DOHH2 (cell line): ENCODE data around the gene ABCD1.

Experiments
- H3F3A ChIP-seq: fragments of 200-600 bp; sonication (generic), shearing (Covaris generic); 2 replicates; pipeline ENCODE4 v1.6.0; 2016; ENCODE audit warnings: antibody characterized with exemption, mild to moderate bottlenecking; ENCODE audit not compliant: control insufficient read depth, insufficient read depth
- H3K27ac ChIP-seq: fragments of 200-600 bp; sonication (generic); 2 replicates; pipeline ENCODE4 v1.5.1; 2014; ENCODE audit warnings: low read depth, mild to moderate bottlenecking, low read length, moderate library complexity
- H3K27me3 ChIP-seq: fragments of 200-600 bp; sonication (generic); 2 replicates; pipeline ENCODE4 v1.6.1; 2014; ENCODE audit warnings: mild to moderate bottlenecking, low read length, mixed read lengths; ENCODE audit not compliant: control insufficient read depth
- H3K36me3 ChIP-seq: fragments of 200-600 bp; sonication (generic); 2 replicates; pipeline ENCODE4 v1.6.1; 2014; ENCODE audit warnings: mild to moderate bottlenecking, low read length, moderate library complexity, mixed read lengths; ENCODE audit not compliant: control insufficient read depth
- H3K4me1 ChIP-seq: fragments of 200-600 bp; sonication (generic); 2 replicates; pipeline ENCODE4 v1.6.1; 2014; ENCODE audit warnings: mild to moderate bottlenecking, low read length, mixed read lengths; ENCODE audit not compliant: control insufficient read depth
- H3K4me2 ChIP-seq: fragments of 200-600 bp; sonication (generic); 2 replicates; pipeline ENCODE4 v1.6.0; 2014; ENCODE audit warnings: mild to moderate bottlenecking, low read length, moderate library complexity
- H3K4me3 ChIP-seq: fragments of 200-600 bp; sonication (generic); 2 replicates; pipeline ENCODE4 v1.5.1; 2014; ENCODE audit warnings: mild to moderate bottlenecking, low read length, mixed read lengths
- H3K79me2 ChIP-seq: fragments of 200-600 bp; sonication (generic); 2 replicates; pipeline ENCODE4 v1.6.1; 2014; ENCODE audit warnings: mild to moderate bottlenecking, low read length, mixed read lengths; ENCODE audit not compliant: control insufficient read depth
- H3K9me2 ChIP-seq: fragments of 200-600 bp; sonication (generic); replicated peaks from 2 replicates; pipeline ENCODE4 v1.6.1; 2014; ENCODE audit warnings: mild to moderate bottlenecking, low read length, mixed read lengths; ENCODE audit not compliant: control insufficient read depth
- H3K9me3 ChIP-seq: fragments of 200-600 bp; sonication (generic); 2 replicates; pipeline ENCODE4 v1.6.1; 2014; ENCODE audit warnings: antibody characterized with exemption, low read length, mixed read lengths; ENCODE audit not compliant: control insufficient read depth, insufficient read depth
- H4K20me1 ChIP-seq: fragments of 200-600 bp; sonication (generic); 2 replicates; pipeline ENCODE4 v1.6.0; 2014; ENCODE audit warnings: low read depth, mild to moderate bottlenecking, antibody characterized with exemption, low read length, moderate library complexity; ENCODE audit not compliant: control insufficient read depth, insufficient read depth
- EZH2phosphoT487 ChIP-seq: fragments of 200-600 bp; sonication (generic); IDR thresholded peaks from 2 replicates; pipeline ENCODE4 v1.6.1; 2017; ENCODE audit warnings: borderline replicate concordance, mild to moderate bottlenecking, antibody characterized with exemption, low read length, moderate library complexity, mixed read lengths
- TF ChIP-seq, protein P1 (sequence below): fragments of 200-600 bp; sonication (generic); IDR thresholded peaks from one replicate; pipeline ENCODE4 v1.5.1; 2014; ENCODE audit warnings: antibody characterized with exemption, mild to moderate bottlenecking, low read depth, low read length; ENCODE audit not compliant: poor library complexity, severe bottlenecking

Gene ABCD1

DNA sequence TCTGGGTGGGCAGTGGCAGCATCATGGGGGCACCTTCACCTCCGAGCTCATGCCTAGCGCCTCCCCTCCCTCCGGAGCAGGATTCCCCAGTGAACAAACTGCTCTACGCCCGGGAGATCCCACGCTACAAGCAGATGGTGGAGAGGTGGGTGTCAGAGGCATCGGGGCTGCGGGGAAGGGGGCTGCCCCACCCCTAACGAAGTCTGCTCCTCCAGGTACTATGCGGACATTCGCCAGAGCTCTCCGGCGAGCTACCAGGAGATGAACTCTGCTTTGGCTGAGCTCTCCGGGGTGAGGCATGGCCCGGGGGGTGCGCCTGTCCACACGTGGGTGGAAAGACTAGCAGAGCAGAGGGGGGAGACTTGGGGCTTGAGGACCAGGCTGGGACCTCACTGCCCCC, 53.5 kb downstream of the ABCD1 start:
- H3K4me1 ChIP-seq, result no peaks in the 10 kb centered on the region
- H3K36me3 ChIP-seq, result no peaks in the 10 kb centered on the region
- no peaks in the 10 kb centered on the region for H3K9me3 ChIP-seq
- no peaks in the 10 kb centered on the region for H3F3A ChIP-seq
- no peak overlapping the region for H3K4me3 ChIP-seq
- no peak for TF ChIP-seq EZH2phosphoT487
- TF ChIP-seq, protein P1, sequence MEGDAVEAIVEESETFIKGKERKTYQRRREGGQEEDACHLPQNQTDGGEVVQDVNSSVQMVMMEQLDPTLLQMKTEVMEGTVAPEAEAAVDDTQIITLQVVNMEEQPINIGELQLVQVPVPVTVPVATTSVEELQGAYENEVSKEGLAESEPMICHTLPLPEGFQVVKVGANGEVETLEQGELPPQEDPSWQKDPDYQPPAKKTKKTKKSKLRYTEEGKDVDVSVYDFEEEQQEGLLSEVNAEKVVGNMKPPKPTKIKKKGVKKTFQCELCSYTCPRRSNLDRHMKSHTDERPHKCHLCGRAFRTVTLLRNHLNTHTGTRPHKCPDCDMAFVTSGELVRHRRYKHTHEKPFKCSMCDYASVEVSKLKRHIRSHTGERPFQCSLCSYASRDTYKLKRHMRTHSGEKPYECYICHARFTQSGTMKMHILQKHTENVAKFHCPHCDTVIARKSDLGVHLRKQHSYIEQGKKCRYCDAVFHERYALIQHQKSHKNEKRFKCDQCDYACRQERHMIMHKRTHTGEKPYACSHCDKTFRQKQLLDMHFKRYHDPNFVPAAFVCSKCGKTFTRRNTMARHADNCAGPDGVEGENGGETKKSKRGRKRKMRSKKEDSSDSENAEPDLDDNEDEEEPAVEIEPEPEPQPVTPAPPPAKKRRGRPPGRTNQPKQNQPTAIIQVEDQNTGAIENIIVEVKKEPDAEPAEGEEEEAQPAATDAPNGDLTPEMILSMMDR, result no peak
- H3K79me2 ChIP-seq, result no peaks in the 10 kb centered on the region
- H3K4me2 ChIP-seq, result no peak overlapping the region
- H3K9me2 ChIP-seq, result no peaks in the 10 kb centered on the region
- no peaks in the 10 kb centered on the region for H4K20me1 ChIP-seq
- H3K27me3 ChIP-seq, result no peaks in the 10 kb centered on the region
- no peak overlapping the region for H3K27ac ChIP-seq

DNA sequence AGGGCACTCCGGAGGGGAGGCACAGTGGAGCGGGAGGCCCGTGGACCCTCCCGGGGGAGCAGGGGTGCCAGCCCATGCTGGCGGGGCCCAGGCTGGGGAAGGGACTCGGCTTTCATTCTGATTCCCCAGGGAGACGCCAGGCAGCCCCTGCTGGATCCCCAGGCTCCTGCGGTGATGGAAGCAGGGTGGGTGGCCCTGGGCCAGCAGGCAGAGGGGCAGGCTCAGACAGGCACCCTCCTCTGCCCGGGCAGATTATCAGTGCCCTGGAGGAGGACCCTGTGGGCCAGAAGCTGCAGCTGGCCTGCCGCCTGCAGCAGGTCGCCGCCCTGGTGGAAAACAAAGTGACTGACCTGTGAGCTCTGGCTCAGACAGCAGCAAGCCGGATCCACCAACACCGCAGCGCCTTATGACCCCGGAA, 54.0 kb downstream of the ABCD1 start:
- Histone ChIP-seq H3K4me2 (no peak overlapping the region), H3K36me3 (no peaks in the 10 kb centered on the region), H3K4me1 (no peaks in the 10 kb centered on the region), H3K4me3 (no peak overlapping the region), H3K79me2 (no peaks in the 10 kb centered on the region), H3F3A (no peaks in the 10 kb centered on the region), H3K9me3 (no peaks in the 10 kb centered on the region), H3K9me2 (no peaks in the 10 kb centered on the region), H4K20me1 (no peaks in the 10 kb centered on the region), H3K27me3 (no peaks in the 10 kb centered on the region), H3K27ac (no peak overlapping the region)
- TF ChIP-seq, protein P1, result peak; percentile 10
- TF ChIP-seq EZH2phosphoT487, result no peak

DNA sequence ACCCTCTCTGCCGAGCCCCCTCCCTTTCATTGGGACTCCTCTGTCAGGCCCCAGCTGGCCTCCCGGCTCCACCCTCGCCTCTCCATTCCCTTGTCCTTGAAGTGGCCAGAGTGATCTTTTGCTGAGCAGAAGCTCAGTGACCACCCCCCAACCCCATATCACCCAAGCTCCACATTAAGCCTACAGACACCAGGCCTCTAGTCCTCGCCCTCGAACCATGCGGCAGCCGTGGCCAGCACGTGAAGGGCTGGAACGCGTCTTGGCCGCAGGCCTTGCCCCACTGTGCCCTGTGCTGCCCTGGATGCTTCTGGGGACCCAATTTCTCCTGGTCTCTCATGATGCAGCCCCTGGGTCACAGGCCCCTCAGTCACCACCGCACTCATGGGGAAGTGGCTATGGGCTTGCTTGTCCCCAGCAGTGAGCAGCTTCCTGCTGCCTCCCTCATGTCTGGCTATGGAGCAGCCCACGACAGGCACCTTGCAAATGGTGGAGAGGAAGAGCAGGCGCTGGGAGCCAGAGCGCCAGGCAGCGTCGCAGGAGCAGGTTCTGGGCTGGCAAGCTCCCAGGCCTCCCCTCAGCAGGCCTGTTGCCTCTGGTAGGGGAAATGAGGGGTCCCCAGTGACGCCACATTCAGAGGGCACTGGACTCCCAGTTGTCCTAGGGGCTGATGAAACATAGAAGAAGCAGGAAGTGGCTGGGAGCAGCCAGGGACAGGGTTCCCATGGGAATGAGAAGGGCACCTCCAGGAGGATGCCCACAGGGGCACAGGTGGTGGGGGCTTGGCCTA, 55.4 kb downstream of the ABCD1 start:
- TF ChIP-seq EZH2phosphoT487, result no peak
- TF ChIP-seq, protein P1, result no peak
- no peak overlapping the region for H3K4me3 ChIP-seq
- no peaks in the 10 kb centered on the region for H3K79me2 ChIP-seq
- no peaks in the 10 kb centered on the region for H3K27me3 ChIP-seq
- H3K36me3 ChIP-seq, result no peaks in the 10 kb centered on the region
- no peak overlapping the region for H3K4me2 ChIP-seq
- no peak overlapping the region for H3K27ac ChIP-seq
- H3F3A ChIP-seq, result no peaks in the 10 kb centered on the region
- H4K20me1 ChIP-seq, result no peaks in the 10 kb centered on the region
- no peaks in the 10 kb centered on the region for H3K4me1 ChIP-seq
- H3K9me3 ChIP-seq, result no peaks in the 10 kb centered on the region
- no peaks in the 10 kb centered on the region for H3K9me2 ChIP-seq
